A549 treated with AZD9567 at 1 μM for 4 hours (cell line): Measurements from ENCODE around the gene CYP2C8. TPM values are rescaled to one million over a fixed set of nuclear protein-coding genes. Genes with fewer than 3 reads are reported as not detected.

Experiments used
- total RNA-seq: library from RNA; stranded (reverse); fragments of 200-300 nt; extraction: Qiagen RNA extraction; gene quantifications from 5 replicates; pipeline ENCODE4 v1.2.3, GENCODE V29; 2022; ENCODE audit not compliant: insufficient read depth

Gene CYP2C8
- total RNA-seq: not detected in 5 replicates

DNA sequence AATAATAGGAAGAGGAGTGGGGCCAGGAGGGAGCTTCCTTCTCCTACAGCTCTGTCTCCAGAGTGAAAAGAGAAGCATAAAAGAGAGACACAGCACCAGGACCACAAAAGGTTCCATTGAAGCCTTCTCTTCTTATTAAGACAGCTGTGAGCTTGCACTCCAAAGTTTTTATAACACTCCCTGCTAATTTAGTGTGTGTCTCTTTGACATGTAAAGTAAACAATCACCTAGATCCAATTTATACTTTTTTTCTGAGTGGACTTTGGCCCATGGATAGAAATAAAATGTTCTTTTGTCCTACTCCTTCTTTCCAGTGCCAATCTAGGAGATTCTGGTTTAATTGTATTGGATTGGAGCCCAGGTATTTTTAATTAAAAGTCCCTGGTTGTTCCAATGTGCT, at the start of gene CYP2C8:
CYP2C8 (minus strand) TSS at position 212 of the 400 bp plus-strand sequence; CDS start at position 117, 95 bp downstream.

Other genes starting within 250 kb of the CYP2C8 start
- gene CYP2C9, start 130.8 kb downstream of the CYP2C8 start, total RNA-seq: 0.03 to 0.09 TPM in 2 of 5 replicates, not detected in the others
- gene ACSM6, start 124.7 kb upstream of the CYP2C8 start, total RNA-seq: not detected in 5 replicates
- 186 to 193 TPM (median 190 TPM) in 5 replicates for gene PDLIM1, start 221.5 kb upstream of the CYP2C8 start, total RNA-seq